Measurements from ENCODE around the gene C16orf96. TPM values are rescaled to one million over a fixed set of nuclear protein-coding genes. Genes with fewer than 3 reads are reported as not detected.
A peak's percentile ranks its signal among the peaks of the same experiment; 100 is the strongest.

C16orf96 gene
- total and polyA plus RNA-seq, 2 of the 13 experiments (the other 11 are each of a cell fraction or from before 2014, with no cell fraction given), result 0.03 TPM; not detected in 1

- TF ChIP-seq ZNF563 (CRISPR knock-in tag; IDR thresholded peaks at IDR 0.05), result 0 out of 2 replicates have a peak, but pooled peaks have one; percentile 43
- no peak for TF ChIP-seq ZNF33B (CRISPR knock-in tag; IDR thresholded peaks at IDR 0.05)
- no peak for TF ChIP-seq PLRG1 (conservative IDR thresholded peaks at IDR 0.05)
- no peak for TF ChIP-seq ZNF598 (CRISPR knock-in tag; IDR thresholded peaks at IDR 0.05; ENCODE audit: borderline replicate concordance)
- no peak; the same call in 1 of the 2 replicates for TF ChIP-seq ZBTB26 (CRISPR knock-in tag; IDR thresholded peaks at IDR 0.05; ENCODE audit: borderline replicate concordance)
- no peak for TF ChIP-seq FLYWCH1 (CRISPR knock-in tag; IDR thresholded peaks at IDR 0.05)
- TF ChIP-seq TFE3 (CRISPR knock-in tag; IDR thresholded peaks at IDR 0.05), result peak; percentile 42; the same call in 1 of the 2 replicates
- TF ChIP-seq MAFF (IDR thresholded peaks at IDR 0.05; ENCODE audit: low read depth, low read length), result no peak
- TF ChIP-seq PRPF4 (IDR thresholded peaks at IDR 0.05; ENCODE audit: low read depth, low read length, poor library complexity, severe bottlenecking), result no peak
- TF ChIP-seq CEBPZ (IDR thresholded peaks at IDR 0.05; ENCODE audit: low read length), result no peak
- no peak for TF ChIP-seq ZNF710 (CRISPR knock-in tag; IDR thresholded peaks at IDR 0.05; ENCODE audit: borderline replicate concordance)
- no peak for TF ChIP-seq TBP (CRISPR knock-in tag; IDR thresholded peaks at IDR 0.05)
- peak; percentile 99 for TF ChIP-seq SRF (IDR thresholded peaks at IDR 0.05; ENCODE audit: low read depth, low read length)
- TF ChIP-seq SMAD3 (CRISPR knock-in tag; IDR thresholded peaks at IDR 0.05), result no peak; the same call in 1 of the 2 replicates
- TF ChIP-seq ZNF441 (CRISPR knock-in tag; IDR thresholded peaks at IDR 0.05; ENCODE audit: borderline replicate concordance), result peak; percentile 45; the same call in 1 of the 2 replicates
- no peak for TF ChIP-seq ZKSCAN1 (IDR thresholded peaks at IDR 0.05; ENCODE audit: low read length)
- TF ChIP-seq NCOR1 (IDR thresholded peaks at IDR 0.05; ENCODE audit: borderline replicate concordance, low read length), result no peak
- 0 out of 2 replicates have a peak, but pooled peaks have one; percentile 19 for TF ChIP-seq CSRNP1 (CRISPR knock-in tag; IDR thresholded peaks at IDR 0.05)
- peak; percentile 71 for TF ChIP-seq ZFX (CRISPR knock-in tag; IDR thresholded peaks at IDR 0.05; ENCODE audit: low read depth)
- no peak for TF ChIP-seq ZC3H4 (CRISPR knock-in tag; IDR thresholded peaks at IDR 0.05; ENCODE audit: borderline replicate concordance)
Observed at GRCh38 chr16:4616047-4616811, 60.1 kb downstream of the C16orf96 start (continued).

Data from HepG2 (cell line).